ENCODE results near the gene SERF2.

- no peak for TF ChIP-seq ELF3 (CRISPR knock-in tag; IDR thresholded peaks at IDR 0.05)
- no peak for TF ChIP-seq ZNF317 (CRISPR knock-in tag; IDR thresholded peaks at IDR 0.05)
- no peak for TF ChIP-seq SMYD3 (CRISPR knock-in tag; IDR thresholded peaks at IDR 0.05)
Observed at GRCh38 chr15:43808435-43808950, 16.4 kb downstream of the SERF2 start.

Measured in HepG2 (cell line).